Stimulated activated CD8-positive, alpha-beta memory T cell treated with anti-CD3 and anti-CD28 coated beads, Interleukin-7, amount 100 ng/mL, for 1 hour (primary cell): ENCODE data around the gene PKN1.

Source experiments
- DNase-seq, 2 donors: peaks; one replicate each; pipeline ENCODE4 v3.0.0-alpha.2; 2020; ENCODE audit warnings: low read depth in 2 of 2

The PKN1 gene

GRCh38 chr19:14406645-14407401 is 26.3 kb upstream of the PKN1 start:
- no peak for DNase-seq

DNA sequence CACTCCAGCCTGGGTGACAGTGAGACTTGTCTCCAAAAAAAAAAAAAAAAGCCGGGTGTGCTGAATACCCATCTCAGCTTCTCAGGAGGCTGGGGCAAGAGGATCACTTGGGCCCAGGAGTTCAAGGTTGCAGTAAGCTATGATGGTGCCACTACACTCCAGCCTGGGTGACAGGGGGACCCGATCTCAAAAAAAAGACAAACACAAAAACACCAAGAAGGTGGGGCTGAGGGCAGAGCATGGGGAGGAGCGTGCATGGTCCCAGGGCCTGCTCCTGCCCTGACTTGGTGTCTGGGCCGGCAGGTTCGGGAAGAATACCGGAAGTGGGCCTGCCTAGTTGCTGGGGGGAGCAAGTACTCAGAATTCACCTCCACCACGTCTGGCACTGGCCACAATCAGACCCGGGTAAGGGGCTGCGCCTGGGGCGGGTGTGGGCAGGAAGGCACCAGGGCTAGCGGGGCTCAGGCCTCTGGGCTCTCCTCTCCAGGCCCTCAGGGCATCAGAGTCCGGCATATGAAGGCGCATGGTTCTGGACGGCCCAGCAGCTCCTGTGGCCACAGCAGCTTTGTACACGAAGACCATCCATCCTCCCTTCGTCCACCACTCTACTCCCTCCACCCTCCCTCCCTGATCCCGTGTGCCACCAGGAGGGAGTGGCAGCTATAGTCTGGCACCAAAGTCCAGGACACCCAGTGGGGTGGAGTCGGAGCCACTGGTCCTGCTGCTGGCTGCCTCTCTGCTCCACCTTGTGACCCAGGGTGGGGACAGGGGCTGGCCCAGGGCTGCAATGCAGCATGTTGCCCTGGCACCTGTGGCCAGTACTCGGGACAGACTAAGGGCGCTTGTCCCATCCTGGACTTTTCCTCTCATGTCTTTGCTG is 25.3 kb upstream of the PKN1 start:
- no peak for DNase-seq

DNA sequence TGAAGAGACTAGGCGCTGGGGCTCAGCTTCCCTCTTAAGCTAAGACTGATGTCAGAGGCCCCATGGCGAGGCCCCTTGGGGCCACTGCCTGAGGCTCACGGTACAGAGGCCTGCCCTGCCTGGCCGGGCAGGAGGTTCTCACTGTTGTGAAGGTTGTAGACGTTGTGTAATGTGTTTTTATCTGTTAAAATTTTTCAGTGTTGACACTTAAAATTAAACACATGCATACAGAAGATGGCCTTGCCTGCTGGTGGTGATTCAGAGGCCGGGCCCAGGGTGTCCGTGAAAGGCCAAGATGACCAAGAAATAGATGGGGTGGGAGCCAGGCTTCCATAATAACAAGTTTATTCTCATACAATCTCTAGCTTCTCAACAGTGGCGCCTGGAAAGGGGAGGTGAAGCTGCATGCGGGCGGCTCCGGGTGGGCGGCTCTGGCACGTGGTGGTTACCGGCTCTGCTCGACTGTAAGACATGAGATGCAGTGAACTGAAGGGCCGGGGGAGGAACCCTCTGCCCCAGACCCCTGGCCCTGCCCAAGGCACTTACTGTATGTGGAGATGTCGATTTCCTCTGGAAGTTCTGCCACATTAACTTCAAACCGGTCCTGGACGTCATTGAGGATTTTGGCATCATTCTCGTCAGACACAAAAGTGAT is 24.5 kb upstream of the PKN1 start:
- DNase-seq: no peak

DNA sequence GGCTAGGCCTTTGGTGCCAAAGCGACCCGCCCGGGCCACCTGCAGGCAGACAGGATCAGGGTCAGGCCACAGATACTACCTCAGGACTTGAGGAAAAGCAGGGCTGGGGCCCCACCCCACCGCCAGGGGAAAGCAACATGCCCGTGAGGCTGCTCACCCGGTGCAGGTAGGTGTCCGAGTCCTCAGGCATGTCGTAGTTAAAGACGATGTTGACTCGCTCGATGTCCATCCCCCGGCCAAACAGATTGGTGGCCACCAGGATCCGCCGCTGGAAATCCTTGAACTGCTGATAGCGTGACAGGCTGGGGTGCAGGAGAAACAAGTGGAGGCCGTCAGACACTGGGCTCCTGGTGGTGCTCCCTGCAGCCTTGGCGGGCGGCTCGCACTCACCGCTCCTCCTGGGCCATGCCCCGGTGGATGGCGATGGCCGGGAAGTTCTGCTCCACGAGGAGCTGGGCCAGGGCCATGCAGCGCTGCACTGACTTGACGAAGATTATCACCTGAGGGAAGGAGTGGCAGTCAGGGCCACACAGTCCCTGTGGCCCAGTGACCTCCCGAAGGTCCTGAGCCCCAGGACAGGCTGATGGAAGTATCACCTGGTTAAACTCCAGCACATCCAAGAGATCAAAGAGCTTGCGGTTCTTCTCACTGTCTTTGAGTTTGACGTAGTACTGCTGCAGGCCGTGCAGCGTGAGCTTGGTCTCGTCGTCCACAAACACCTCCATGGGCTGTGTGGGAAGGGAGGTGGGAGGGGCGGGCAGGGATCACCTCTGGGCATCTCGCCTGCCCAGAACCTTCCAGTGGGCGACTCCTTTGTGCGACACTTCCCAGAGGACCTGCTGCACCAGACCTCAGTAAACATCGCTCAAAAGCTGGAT is 23.7 kb upstream of the PKN1 start:
- DNase-seq: no peak

GRCh38 chr19:14410091-14411051 is 22.7 kb upstream of the PKN1 start:
- DNase-seq: no peak

- no peak for DNase-seq
These were observed 21.8 kb upstream of the PKN1 start for GRCh38 chr19:14411161-14411937.

DNA sequence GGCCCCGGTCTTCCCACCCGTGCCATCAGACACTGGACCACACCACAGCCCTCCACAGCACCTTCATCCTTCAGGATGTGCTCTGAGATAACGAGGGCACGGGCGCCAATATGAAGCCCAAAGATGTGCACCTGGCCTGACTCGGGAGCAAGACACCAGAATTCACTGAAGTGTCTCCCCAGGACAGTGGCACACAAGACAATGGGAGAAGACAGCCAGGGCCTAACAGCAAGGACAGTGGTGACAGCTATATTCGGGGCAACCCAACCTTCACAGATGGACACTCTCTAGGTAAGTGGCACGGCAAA is 21.2 kb upstream of the PKN1 start:
- DNase-seq: no peak

GRCh38 chr19:14412324-14412995 is 20.6 kb upstream of the PKN1 start:
- no peak for DNase-seq

DNA sequence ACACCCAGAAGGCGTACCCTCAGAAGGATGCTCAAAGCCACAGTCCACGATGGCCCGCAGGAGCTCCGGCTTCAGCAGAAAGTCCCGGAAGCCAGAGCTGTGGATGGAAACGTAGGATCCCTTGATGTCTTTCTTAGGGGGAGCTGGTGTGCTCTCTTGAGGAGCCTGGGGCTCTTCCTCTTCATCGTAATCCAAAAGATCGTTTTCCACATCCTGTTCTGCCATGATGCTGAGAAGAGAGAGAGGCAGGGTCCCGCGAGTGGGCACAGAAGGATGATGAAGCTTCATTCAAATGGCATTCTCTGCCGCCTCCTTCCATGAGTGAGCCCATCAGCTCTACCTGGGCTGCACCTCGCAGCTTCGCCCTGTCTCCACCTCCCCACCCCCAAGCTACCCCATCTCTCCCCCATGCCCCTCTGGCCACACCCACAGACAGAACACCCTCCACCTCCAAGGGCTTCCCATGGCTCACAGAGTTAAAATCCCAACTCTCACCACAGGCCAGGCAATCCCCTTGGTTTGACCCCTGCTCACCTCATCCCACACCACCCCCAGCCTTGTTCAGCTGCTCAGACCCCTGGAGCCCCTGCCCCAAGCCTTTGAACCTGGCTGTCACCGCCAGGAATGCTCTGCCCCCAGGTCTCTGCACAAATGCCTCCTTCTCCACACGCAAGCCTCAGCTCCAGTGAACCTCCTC is 20.0 kb upstream of the PKN1 start:
- no peak for DNase-seq

GRCh38 chr19:14413693-14414181 is 19.4 kb upstream of the PKN1 start:
- DNase-seq: no peak

- no peak for DNase-seq
These were observed 18.0 kb upstream of the PKN1 start for GRCh38 chr19:14414926-14415690.

GRCh38 chr19:14416817-14417231 is 16.3 kb upstream of the PKN1 start:
- no peak for DNase-seq

- DNase-seq: no peak
These were observed 14.3 kb upstream of the PKN1 start for GRCh38 chr19:14418856-14419105.

DNA sequence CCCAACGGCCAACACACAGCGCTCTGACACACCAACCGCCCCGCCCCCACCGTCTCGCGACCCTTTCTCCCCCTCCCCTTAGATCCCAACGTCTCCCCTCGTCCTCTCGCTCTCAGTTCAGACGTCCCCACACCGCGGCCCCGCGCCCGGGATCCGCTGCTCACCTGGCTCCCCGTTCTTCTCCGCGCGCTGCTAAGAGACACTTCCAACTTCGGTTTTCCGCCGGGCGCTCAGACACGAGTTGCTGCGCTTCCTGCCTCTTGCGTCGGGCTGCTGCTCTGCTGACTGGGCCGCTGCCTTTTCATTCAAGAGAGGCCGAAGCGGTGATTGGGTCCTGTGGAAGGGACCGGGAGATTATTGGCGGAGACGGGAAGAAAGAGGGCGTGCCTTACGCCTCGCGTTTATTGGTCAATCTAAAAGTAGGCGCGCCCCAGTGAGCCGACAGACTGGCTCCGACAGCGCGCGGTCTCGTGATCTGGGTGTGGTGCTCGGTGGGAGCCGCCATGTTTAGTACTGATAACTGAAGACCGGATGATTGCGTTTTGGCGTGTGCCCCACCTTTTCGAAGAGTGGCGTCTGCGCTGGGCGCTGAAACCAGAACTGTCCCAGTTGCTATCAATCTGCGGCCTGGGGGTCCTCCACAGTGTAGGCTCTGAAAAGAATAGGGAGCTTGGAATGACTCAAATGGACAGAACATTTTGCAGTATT is 13.8 kb upstream of the PKN1 start, which contains the start of gene DDX39A:
DDX39A (minus strand) TSS at position 236 of the 708 bp plus-strand sequence. CDS start 6,121 bp downstream, outside the sequence.
- peak; percentile 88 to 92 for DNase-seq

- DNase-seq: no peak
These were observed 7.4 kb upstream of the PKN1 start for GRCh38 chr19:14425696-14426138.

DNA sequence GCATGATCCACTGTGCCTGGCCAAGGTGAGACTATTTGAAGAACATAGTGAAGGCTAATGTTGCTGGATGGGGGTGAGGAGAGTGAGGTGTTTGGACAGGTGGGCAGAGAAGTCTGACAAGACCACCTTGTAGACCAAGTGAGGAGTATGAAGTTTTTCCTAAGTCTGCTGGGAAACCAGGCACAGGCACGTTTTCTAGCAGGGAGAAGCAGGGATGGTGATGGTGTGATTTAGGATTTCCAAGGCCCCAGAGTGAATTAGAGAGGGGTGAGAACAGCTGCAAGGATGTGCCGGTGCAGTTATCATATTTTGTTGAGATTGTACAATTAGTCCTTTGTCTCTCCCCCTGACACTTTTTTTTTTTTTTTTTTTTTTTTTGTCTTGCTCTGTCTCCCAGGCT is 5.6 kb upstream of the PKN1 start:
- no peak for DNase-seq

- no peak for DNase-seq
These were observed 4.2 kb upstream of the PKN1 start for GRCh38 chr19:14428882-14429416.
